Glomerular visceral epithelial cell (primary cell): ENCODE results near the gene IRGQ.
"Not testable (repeated sequence)": the region's sequence is repeated elsewhere in the genome, so short reads cannot be mapped to it uniquely, and the experiment has no call there.

Experiments
- DNase-seq: peaks from one replicate; pipeline ENCODE4 v3.0.0-alpha.2; 2016; ENCODE audit errors: extremely low spot score

IRGQ gene, protein sequence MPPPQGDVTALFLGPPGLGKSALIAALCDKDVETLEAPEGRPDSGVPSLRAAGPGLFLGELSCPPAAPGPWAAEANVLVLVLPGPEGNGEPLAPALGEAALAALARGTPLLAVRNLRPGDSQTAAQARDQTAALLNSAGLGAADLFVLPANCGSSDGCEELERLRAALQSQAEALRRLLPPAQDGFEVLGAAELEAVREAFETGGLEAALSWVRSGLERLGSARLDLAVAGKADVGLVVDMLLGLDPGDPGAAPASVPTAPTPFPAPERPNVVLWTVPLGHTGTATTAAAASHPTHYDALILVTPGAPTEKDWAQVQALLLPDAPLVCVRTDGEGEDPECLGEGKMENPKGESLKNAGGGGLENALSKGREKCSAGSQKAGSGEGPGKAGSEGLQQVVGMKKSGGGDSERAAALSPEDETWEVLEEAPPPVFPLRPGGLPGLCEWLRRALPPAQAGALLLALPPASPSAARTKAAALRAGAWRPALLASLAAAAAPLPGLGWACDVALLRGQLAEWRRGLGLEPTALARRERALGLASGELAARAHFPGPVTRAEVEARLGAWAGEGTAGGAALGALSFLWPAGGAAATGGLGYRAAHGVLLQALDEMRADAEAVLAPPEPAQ

DNA sequence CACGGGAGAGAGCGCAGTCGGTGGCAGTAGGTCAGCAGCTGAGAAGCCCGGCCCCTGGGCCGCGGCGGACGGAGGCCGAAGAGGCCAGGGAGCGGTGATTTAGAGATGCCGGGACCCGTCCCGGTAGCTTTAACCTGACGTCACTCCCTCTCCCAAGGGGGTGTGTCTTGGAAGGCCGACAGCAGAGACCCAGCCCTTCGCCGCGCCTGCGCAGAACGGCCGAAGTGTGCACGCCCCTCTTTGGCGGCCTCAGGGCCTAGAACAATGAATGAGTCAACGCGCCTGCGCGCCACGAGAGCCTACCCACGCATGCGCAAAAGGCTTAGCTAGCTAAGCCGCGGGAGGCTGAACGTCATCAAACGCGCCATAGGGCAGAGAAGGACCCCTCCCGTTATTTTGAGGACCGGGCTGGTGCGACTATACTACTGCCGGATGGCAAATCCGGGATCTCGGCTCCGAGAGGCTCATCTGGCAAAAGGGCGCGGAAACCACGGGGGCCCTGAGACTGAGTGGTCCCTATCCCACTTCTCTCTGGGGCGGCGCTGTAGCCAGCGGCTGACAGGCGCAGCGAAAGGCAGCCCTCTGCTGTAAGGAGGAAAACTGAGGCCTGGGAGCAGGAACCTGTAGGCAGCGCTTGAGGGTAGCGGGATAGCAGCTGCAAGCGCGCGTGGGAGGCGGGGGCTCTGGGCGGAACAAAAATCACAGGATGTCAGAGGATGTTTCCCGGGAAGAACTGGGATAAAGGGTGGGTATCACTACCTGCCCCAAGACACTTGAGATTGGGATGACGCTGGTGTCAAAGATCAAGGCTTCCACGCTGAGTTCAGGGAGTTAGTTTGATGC is at the start of gene IRGQ, which contains the start of gene ZNF576:
Gene IRGQ, minus strand, starts transcription at position 136 of the 843 bp plus-strand sequence. CDS start 796 bp downstream, outside the sequence.
Gene ZNF576, plus strand, starts transcription at position 597 of the 843 bp plus-strand sequence. CDS start 514 bp downstream, outside the sequence.
- peak; percentile 100 for DNase-seq

DNA sequence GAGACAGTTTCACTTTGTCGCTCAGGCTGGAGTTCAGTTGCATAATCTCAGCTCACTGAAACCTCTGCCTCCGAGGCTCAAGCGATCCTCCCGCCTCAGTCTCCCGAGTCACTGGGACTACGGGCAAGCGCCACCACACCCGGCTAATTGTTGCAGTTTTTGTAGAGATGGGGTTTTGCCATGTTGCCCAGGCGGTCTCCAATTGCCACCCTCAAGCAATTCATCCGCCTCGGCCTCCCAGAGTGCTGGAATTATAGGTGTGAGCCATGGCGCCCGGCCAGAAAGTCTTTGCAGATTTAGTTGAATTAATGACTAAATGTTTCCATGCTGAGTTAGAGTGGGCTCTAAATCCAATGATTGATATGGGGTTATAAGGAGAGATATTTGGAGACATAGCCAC is 48.2 kb upstream of the IRGQ start:
- DNase-seq, result no peak

GRCh38 chr19:43643326-43643725 is 47.4 kb upstream of the IRGQ start:
- DNase-seq, result no peak

- no peak for DNase-seq
Observed at GRCh38 chr19:43642531-43642930, 46.6 kb upstream of the IRGQ start.

- DNase-seq, result no peak
Observed at GRCh38 chr19:43641333-43641732, 45.4 kb upstream of the IRGQ start.

DNA sequence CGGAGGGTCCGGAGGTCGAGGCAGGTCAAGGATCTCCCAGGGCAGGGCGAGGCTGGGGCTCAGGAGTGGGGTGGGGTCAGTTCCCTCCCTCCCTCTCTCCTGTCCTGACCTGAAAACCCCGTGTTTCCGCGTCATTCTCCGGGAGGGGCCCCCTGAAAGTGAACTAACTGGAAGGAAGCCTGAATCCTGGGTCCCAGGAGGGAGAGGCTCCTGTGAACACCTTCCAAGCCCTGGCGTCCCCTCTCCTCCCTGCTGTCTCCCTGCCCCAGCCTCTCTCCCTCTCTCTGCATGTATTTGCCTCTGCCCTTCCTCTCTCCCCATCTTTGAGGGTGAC is 44.5 kb upstream of the IRGQ start:
- no peak for DNase-seq

DNA sequence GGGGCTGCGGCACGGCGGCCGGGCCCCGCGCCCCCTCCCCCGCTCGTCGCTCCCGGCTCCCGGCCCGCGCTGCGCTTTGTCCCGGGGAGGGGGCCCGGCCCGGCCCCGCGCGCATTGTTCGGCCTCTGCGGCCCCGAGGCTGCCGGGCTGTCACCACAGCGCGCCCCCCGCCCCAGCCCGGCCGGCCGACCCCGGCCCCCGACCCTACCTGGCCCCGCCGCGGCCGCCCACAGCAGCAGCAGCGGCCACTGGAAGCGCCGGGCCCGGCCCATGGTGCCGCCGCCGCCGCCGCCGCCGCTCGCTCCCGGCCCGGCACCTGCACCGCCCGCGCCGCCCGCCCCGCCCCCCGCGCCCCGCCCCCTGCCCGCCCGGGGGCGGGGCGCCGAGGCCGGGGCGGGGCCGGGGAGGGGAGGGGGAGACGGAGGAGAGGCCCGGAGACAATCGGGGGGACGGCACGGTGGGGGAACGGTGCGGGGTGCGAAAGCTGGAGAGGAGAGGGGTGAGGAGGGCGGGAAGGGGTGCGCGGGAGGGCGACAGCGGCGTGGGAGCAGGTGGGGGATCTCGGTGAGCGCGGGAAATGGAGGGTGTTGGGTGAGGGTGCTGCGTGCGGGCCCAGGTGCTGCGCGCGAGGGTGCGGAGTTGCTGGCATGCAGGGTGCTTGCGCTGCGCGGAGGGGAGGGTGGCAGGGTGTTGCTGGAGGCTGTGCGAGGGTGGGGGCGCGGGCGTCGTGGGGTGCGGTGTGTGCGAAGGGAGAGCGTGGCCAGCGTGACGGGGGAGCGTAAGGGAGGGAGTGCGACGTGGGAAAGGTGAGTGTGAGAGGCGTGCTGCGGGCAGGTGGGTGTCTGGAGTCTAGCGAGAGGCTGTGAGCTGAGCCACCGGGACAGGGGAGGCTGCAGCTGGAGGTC is 43.8 kb upstream of the IRGQ start, which contains the start of gene CADM4:
Gene CADM4, minus strand, starts transcription at position 332 of the 905 bp plus-strand sequence. Its CDS starts 60 bp downstream, at position 272.
- DNase-seq, result peak; percentile 44

GRCh38 chr19:43638995-43639518 is 43.1 kb upstream of the IRGQ start:
- DNase-seq, result no peak

- no peak for DNase-seq
Observed at GRCh38 chr19:43638214-43638994, 42.5 kb upstream of the IRGQ start.

DNA sequence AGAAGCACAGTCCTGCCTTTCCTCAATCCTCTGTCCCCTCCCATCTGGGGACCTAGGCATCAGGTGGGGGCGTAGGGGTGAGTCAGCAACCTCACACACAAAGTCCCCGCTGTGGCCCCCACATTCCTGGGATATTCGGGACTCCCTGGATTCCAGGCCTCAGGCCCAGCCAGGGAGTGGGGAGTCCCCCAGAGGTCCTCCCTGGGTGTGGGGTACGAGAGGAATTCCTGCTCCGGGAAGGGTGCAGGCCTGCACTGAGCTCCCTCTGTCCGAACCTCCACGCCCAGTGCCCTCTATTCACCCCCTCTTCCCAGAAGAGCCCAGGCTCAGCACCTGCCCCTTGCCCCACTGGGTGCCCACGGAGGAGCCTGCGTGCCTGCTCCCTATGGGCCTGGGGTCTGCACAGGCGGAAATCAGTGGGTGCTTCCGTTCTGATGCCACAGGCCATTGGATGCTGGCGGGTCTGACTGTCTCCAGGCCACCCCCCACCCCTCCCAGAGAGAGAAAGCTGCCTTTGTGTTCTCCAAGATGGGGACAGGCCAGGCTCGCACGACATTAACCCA is 40.3 kb upstream of the IRGQ start:
- DNase-seq, result peak; percentile 38

DNA sequence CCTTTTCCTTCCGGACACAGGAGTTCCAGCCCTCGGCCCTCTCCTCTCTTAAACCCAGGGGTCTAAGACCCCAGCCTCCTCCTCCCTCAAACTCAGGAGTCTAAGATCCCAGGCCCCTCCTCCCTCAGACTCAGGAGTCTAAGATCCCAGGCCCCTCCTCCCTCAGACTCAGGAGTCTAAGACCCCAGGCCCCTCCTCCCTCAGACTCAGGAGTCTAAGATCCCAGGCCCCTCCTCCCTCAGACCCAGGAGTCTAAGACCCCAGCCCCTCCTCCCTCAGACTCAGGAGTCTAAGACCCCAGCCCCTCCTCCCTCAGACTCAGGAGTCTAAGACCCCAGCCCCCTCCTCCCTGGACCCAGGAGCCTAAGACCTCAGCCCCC is 39.6 kb upstream of the IRGQ start:
- not testable (repeated sequence) for DNase-seq

DNA sequence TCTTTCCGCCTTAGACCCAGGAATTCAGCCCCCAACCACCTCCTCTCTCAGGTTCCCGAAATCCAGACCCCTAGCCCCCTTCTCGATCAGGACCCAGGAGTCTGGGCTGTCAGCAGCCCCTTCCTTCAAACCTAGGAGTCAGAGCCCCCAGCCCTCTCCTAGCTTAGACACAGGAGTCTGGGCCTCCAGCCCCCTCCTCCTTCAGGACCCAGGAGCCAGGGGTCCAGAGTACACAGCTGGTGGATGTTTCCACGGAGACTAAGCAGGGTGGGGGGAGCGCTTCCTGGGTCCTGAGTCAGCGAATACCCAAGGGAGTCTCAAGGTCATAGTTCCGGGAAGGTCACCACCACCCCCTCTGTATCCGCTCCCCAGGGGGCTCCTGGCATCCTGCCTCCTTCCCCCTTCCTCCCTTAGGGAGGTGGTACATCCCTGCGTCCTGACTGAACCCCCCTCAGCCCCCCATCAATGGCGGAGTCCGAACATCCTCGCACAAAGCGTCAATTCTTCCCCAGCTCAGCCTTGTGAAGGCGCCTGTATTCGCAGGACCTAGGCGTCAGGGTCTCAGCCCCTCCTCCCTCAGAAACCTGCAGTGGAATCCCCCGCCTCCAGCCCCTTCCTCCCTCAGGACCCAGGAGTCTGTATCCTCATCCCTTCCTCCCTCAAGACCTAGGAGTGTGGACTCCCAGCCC is 39.1 kb upstream of the IRGQ start:
- no peak for DNase-seq

- DNase-seq, result no peak
Observed at GRCh38 chr19:43634506-43634871, 38.6 kb upstream of the IRGQ start.

DNA sequence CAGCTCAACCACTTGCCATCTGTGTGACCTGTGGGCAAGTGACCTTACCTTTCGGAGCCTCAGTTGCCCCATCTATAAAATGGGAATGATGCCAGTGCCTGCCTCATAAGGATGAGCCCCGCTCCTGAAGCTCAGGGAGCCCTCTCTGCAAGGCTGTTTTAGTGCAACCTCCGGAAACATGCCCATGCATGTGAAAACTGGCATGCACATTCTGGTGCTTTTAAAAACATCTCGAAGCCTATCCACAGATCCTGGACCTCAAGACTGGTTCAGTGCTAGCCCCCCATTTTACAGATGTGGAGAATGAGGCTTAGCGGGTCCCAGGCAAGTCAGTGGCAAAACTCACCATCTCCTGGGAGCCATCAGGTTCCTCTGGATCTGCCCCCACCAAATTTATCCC is 38.1 kb upstream of the IRGQ start:
- no peak for DNase-seq

GRCh38 chr19:43633520-43633919 is 37.6 kb upstream of the IRGQ start:
- no peak for DNase-seq

- no peak for DNase-seq
Observed at GRCh38 chr19:43631491-43631890, 35.6 kb upstream of the IRGQ start.

GRCh38 chr19:43628646-43629326 is 32.9 kb upstream of the IRGQ start:
- no peak for DNase-seq

DNA sequence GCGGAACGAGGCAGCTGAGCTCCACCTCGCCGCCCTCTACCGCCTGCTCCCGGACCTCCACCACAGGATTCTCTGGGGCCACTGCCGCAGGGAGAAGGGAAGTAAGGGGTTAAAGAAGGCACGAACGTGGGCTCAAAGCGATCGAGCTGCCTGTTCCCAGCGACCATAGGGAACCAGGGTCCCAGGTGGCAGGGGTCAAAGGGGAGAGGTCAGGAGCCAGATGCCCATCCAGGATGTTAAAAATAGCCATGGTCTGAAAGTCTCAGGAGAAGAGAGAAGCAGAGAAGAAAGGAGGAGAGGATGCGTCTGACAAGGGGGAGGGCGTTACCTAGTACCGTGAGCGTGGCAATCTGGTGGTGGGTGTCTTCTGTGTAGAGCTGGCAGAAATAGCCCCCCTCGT is 30.9 kb upstream of the IRGQ start:
- no peak for DNase-seq
